IPS-18c (cell line): ENCODE results near the gene RNGTT.
"Not testable (repeated sequence)": the region's sequence is repeated elsewhere in the genome, so short reads cannot be mapped to it uniquely, and the experiment has no call there.

ENCODE experiments used
- H3K4me3 ChIP-seq: 2 replicates; pipeline ENCODE4 v1.7.0; 2013; ENCODE audit warnings: low read depth, mild to moderate bottlenecking, low read length, moderate library complexity; ENCODE audit not compliant: insufficient read depth
- H3K9me3 ChIP-seq: one replicate; pipeline ENCODE4 v1.6.1; 2013; ENCODE audit warnings: mild to moderate bottlenecking, low read length, moderate library complexity; ENCODE audit not compliant: control insufficient read depth, insufficient read depth

Gene RNGTT

GRCh38 chr6:88806728-88807127 is 156.7 kb downstream of the RNGTT start:
- no peak overlapping the region for H3K4me3 ChIP-seq
- H3K9me3 ChIP-seq: peaks cover 3% of the 10 kb centered on the region

DNA sequence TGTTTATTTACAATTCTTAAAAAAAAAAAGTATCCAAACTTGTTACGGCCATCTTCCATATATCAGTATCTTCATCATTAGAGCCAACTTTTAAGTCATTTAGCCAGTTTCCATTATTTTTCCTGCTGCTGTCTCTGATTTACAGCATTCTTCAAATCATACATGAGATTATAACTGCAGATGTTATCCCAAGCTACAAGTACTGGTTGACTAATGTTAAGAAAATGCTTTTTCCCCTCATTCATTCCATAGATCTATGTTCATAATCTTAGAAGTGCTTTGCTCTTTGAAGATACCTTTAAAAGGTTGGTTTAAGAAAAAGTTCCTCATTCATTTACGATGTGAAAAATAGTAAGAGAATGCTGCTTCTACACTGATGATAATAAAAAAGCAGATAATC is 158.7 kb downstream of the RNGTT start:
- peaks cover 3% of the 10 kb centered on the region for H3K9me3 ChIP-seq
- H3K4me3 ChIP-seq: no peak overlapping the region

DNA sequence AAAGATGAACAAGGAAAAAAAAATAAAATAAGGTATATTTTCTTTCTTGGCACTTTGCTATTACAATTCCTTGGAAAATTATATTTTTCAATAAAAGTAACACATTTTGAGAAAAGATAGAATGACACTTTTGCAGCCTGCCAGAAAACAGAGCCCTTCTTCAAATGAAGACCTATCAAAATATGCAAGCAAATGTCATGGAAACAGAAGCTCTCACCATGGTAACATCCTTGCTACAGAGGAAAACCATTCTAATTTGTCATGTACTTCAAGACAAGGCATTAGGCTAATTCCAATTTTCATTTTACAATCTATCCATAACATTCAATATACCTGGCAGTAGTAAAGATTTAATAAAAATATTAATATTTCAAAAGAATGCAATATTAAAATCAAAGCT is 177.9 kb downstream of the RNGTT start:
- Histone ChIP-seq H3K9me3 (no peaks in the 10 kb centered on the region), H3K4me3 (no peak overlapping the region)

DNA sequence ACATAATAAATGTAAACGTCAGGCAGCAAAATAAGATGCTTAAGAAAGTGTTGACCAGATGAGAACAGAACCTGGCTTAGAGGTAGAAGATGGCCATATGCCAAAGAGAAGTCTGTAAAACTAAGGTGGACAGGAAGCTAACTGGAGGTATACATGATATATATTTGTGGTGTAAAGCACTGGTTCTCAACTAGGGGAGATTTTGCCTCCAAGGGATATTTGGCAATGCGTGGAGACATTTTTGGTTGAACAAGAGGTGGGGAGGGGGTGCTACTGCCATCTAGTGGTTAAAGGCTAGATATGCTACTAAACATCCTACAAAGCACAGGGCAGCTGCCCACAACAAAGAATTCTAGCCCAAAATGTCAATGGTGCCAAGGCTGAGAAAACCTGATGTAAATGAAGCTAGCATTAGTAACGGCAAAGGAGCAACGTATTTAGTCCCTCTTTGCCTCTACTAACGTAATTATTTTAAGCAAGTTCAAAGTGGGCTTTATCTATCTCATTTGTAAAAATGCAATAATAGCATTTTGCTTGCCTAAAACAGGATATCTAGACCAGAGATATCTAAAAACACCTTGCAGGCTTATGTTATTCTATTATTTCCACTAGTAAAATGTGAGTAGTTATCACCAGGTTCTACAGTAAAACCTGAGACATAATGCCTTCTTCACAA is 182.6 kb downstream of the RNGTT start:
- no peaks in the 10 kb centered on the region for H3K9me3 ChIP-seq

DNA sequence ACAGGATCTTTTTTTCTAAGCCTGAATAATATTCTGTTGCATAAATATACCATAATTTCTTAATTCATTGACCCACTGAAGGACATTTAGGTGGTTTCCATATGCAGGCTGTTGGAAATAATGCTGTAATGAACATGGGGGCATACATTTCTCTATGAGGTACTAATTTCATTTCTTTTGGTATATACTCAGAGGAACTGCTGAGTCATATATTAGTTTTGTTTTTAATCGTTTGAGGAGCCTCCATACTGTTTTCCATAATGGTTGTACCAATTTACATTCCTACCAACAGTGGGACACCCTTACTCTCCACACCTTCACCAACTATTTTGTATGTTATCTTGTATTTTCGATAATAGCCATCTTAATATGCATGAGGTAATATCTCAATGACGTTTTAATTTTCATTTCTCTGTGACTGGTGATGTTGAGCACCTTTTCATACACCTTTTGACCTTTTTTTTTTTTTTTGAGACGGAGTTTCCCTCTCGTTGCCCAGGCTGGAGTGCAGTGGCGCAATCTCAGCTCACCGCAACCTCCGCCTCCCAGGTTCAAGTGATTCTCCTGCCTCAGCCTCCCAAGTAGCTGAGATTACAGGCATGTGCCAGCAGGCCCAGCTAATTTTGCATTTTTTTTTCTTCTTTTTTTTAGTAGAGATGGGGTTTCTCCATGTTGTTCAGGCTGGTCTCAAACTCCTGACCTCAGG is 187.4 kb downstream of the RNGTT start:
- no peaks in the 10 kb centered on the region for H3K9me3 ChIP-seq
- H3K4me3 ChIP-seq: no peak overlapping the region

More for the DNA sequence above, 182.6 kb downstream of the RNGTT start:
- no peak overlapping the region for H3K4me3 ChIP-seq

DNA sequence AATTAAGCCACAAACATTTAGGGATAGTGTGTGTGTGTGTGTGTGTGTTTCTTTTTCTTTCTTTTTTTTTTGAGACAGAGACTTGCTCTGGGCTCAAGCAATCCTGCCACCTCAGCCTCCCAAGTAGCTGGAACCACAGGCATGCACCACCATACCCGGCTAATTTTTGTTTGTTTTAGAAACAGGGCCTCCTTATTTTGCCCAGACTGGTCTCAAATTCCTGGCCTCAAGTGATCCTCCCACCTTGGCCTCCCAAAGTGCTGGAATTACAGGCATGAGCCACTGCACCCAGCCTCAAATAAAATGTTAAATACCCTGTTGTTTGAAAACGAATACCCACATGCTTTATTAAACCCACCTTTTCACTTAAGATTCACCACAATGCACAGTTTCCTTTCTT is 195.3 kb downstream of the RNGTT start:
- not testable (repeated sequence) for H3K4me3 ChIP-seq

DNA sequence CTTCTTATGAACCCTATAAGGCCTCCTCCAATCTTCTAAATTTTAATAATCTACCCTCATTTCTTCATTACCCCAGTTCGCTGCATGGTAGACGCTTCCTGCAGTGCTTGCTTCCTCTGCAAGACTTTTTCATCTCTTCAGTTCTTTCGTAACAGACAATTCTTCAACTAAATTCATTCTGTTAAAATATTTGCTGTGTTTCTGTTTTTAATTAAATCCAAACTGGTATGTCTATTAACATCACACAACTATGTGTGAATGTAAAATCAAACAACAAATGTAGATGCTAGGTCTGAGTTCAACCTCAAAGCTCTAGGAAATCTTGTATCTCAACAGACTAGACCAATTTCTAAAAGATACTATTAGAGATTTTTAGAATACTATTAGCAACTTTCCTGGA is 199.3 kb downstream of the RNGTT start:
- Histone ChIP-seq H3K9me3 (no peaks in the 10 kb centered on the region), H3K4me3 (no peak overlapping the region)

More for the DNA sequence above, 195.3 kb downstream of the RNGTT start:
- not testable (repeated sequence) for H3K9me3 ChIP-seq

DNA sequence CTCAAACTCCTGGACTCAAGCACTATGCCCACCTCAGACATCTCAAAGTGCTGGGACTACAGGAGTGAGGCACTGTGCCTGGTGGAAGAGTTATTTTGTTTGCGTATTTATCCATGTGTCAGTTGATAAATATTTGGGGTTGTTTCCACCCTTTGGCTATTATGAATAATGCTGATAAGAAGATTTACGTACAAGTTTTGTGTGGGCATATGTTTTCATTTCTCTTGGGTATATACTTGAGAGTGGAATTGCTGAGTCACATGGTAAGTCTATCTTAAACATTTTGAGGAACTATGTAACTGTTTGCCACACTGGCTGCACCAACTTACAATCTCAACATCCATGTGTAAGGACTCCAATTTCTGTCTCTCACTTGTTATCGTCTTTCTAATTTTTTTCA is 200.3 kb downstream of the RNGTT start:
- Histone ChIP-seq H3K4me3 (no peak overlapping the region), H3K9me3 (no peaks in the 10 kb centered on the region)

GRCh38 chr6:88761237-88762031 is 202.0 kb downstream of the RNGTT start:
- Histone ChIP-seq H3K4me3 (no peak overlapping the region), H3K9me3 (no peaks in the 10 kb centered on the region)

DNA sequence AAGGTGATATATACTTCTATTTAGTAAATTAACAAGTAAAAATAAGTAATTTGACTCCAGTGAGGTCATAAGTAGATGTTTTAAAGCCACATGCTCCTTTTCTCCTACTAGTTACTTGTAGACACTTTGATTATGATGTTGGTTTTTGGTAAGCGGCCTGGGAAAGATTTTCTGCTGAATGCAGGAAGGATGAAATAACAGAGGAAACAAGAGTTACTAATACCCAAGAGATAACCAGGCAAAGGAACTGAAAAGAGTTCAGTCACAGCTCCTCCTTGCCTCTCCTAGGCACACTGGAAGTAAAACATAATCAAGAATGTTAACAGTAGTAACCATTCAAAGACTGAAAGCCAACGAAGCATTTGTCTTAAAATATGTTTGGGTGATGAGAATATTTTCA is 203.3 kb downstream of the RNGTT start:
- Histone ChIP-seq H3K4me3 (no peak overlapping the region), H3K9me3 (no peaks in the 10 kb centered on the region)

DNA sequence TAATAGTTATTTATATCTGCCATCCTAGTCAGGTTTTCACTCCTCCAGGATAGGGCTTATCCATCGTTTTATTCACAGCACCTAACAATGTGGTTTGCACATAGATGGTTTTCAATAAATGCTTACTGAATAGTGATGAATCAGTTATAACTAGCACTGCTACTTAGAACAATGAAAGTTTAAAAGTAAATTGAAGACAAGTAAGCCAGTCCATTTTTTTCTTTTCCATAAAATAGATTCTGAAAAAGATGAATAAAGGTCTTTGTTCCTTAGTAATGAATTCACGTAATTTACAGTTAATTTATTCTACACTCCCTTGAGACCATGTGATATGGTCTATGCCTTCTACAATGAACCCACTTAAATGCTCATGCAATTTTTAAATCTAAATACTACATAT is 212.5 kb downstream of the RNGTT start:
- Histone ChIP-seq H3K4me3 (no peak overlapping the region), H3K9me3 (peaks cover 2% of the 10 kb centered on the region)

DNA sequence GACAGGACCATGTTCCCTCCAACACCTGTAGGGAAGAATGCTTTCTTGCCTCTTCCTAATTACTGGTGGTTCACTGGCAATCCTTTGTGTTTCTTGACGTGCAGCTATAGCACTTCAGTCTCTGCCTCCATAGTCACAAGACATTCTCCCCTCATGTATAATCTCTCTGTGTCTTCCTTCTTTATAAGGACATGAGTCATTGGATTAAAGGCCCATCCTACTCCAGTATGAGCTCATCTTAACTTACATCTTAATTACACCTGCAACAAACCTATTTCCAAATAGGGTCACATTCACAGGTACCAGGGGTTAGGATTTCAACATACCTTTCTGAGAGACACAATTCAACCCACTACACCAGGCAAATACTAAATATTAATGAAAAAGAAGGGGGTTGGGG is 213.6 kb downstream of the RNGTT start:
- H3K9me3 ChIP-seq: peaks cover under 1% of the 10 kb centered on the region
- H3K4me3 ChIP-seq: no peak overlapping the region

DNA sequence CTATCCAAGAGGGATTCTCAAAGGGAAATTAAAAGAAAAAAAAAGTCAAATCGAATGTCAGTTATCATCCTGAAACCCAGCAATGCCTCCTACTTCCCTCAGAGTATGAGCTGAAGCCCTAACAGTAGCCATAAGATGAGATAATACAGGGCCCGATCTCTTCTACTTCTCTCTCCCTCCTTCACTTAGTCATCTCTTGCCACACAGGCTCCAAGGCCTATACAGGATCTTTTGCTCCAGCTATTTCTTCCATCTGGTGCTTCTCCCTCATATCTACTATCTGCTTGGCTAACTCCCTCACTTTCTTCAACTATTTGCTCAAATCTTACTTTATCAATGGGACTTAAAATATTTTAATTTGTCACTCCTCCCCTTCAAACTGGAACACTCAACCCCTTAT is 215.3 kb downstream of the RNGTT start:
- H3K9me3 ChIP-seq: no peaks in the 10 kb centered on the region
- no peak overlapping the region for H3K4me3 ChIP-seq

DNA sequence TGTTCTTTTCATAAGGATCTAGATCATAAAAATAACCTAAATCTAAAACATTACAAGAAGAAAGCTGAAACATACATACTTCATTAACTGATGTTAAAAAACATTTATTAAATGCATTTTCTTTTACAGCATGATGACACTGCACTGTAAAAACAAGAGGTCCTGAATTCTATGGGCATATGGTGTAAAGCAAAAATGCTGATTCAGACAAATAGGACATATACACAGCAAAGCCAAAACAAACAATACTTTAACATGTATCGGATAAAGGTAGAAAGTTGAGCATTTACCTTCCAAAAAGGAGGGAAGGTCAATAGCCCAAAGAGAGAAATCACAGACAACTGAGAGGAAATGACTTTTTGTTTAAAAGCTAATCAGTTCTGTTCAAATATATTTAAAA is 221.5 kb downstream of the RNGTT start:
- no peaks in the 10 kb centered on the region for H3K9me3 ChIP-seq
- H3K4me3 ChIP-seq: no peak overlapping the region

DNA sequence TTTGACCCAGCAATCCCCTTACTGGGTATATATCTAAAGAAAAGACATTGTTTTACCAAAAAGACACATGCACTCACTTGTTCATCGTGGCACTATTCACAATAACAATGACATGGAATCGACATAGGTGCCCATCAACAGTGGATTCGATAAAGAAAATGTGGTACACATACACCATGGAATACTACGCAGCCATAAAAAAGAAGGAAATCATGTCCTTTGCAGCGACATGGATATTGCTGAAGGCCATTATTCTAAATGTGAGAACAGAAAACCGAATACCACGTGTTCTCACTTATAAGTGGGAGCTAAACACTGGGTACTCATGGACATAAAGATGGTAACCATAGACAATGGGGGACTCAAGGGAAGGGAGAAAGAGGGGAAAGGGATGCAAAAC is 222.3 kb downstream of the RNGTT start:
- Histone ChIP-seq H3K9me3 (no peaks in the 10 kb centered on the region), H3K4me3 (no peak overlapping the region)

DNA sequence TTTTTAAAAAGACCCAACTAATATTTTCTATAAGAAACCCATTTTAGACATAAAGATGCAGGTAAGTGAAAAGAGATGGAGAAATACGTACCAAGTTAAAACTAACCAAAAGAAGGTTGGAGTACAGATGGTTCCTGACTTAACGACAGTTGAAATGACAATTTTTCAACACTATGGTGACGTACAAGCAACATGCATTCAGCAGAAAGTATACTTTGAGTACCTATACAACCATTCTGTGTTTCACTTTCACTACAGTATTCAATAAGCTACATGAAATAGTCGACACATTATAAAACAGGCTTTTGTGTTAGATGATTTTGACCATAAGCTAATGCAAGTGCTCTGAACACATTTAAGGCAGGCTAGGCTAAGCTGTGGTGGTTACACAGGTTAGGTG is 228.9 kb downstream of the RNGTT start:
- Histone ChIP-seq H3K4me3 (no peak overlapping the region), H3K9me3 (no peaks in the 10 kb centered on the region)

DNA sequence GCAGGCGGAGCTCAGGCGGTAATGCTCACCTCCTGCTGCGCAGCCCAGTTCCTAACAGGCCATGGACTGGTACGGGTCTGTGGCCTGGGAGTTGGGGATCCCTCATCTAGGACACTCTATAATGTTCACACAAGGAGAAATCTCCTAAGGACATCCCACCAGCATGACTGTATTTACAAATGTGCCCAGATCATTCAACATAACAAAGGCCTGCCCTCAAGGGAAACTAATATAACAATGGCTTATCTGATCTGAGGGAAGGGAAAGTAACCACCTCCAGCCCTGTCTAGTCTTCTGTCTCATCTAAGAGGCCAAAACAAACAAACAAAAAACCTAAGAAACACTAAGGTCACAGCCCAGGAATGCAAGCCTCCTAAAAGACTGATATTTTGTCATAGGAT is 232.8 kb downstream of the RNGTT start:
- Histone ChIP-seq H3K4me3 (no peak overlapping the region), H3K9me3 (no peaks in the 10 kb centered on the region)

DNA sequence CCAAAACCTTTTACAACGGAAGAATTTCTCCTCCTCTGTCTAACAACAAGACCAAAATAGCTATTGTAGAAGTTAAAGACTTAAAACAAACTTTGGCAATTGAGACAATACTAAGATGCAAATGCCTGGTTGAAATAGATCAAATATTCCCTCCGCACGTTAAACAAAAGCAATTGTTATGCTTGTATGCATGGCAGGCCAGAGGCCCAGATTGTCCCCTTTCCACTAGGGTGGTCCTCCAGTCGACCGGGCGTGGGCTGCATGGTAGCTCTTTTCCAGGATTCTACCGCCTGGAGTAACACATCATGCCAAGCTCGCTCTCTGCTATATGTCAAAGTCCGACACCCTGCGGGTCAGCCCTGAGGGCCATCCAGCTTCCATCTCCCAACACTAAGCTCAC is 234.7 kb downstream of the RNGTT start:
- H3K9me3 ChIP-seq: no peaks in the 10 kb centered on the region
- no peak overlapping the region for H3K4me3 ChIP-seq
